ENCODE measurements around the gene DGLUCY.

Gene DGLUCY

DNA sequence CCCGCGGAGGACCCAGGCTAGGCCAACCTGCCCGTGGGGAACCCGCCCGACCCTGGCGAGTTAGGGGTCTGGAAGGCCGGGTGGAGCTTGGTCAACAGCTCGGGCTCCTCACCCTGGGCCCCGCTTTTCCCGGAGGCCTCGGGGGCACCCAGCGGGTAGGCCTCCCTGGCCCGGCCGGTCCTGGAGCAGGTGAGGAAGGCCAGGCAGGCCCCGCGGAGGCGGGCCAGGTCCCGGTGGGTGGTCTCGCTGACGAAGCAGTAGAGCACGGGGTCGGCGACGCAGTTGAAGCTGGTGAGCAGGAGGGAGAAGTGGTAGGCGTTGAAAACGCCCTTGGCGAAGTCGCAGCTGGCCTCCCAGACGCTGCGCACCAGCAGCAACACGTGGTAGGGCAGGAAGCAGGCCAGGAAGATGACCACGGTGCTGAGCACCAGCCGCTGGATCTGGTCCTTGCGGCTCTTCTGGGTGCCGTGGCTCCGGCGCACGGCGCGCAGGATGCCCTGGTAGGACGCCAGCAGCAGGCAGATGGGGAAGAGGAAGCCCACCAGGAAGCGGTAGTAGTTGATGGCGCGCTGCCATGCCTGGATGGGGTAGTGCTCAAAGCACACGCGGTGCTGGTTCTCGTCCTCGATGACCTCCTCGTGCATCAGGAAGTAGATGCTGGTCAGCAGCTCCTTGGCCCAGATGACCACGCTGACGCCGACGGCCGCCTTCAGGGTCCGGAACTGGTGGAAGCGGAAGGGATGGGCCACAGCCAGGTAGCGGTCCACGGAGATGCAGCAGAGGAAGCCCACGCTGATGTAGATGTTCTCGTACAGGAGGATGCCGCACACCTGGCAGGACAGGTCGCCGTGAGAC is 120.3 kb downstream of the DGLUCY start:
- ATAC-seq (ENCODE audit: insufficient read depth, low read depth) (no peak), DNase-seq (no peak)
- H3K4me1 ChIP-seq (ENCODE audit: insufficient read depth, low read length) = peaks cover 32% of the 10 kb centered on the region
- no peaks in the 10 kb centered on the region for H3K36me3 ChIP-seq (ENCODE audit: insufficient read depth, low read length)
- TF ChIP-seq EZH2 (IDR thresholded peaks at IDR 0.05; ENCODE audit: borderline replicate concordance, low read depth, low read length, severe bottlenecking) = no peak
- TF ChIP-seq, protein P1, sequence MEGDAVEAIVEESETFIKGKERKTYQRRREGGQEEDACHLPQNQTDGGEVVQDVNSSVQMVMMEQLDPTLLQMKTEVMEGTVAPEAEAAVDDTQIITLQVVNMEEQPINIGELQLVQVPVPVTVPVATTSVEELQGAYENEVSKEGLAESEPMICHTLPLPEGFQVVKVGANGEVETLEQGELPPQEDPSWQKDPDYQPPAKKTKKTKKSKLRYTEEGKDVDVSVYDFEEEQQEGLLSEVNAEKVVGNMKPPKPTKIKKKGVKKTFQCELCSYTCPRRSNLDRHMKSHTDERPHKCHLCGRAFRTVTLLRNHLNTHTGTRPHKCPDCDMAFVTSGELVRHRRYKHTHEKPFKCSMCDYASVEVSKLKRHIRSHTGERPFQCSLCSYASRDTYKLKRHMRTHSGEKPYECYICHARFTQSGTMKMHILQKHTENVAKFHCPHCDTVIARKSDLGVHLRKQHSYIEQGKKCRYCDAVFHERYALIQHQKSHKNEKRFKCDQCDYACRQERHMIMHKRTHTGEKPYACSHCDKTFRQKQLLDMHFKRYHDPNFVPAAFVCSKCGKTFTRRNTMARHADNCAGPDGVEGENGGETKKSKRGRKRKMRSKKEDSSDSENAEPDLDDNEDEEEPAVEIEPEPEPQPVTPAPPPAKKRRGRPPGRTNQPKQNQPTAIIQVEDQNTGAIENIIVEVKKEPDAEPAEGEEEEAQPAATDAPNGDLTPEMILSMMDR (IDR thresholded peaks at IDR 0.05; ENCODE audit: borderline replicate concordance, extremely low read depth, low read length, poor library complexity, severe bottlenecking) = no peak
- H3K27ac ChIP-seq (ENCODE audit: low read length) = no peak overlapping the region
- H2AFZ ChIP-seq (ENCODE audit: low read depth, low read length) = no peak overlapping the region
- no peaks in the 10 kb centered on the region for H3K79me2 ChIP-seq (ENCODE audit: insufficient read depth, low read length)
- H3K4me2 ChIP-seq (ENCODE audit: insufficient read depth, low read length) = no peak overlapping the region
- H3K9ac ChIP-seq (ENCODE audit: low read depth, low read length) = no peak overlapping the region
- no peaks in the 10 kb centered on the region for H3K9me3 ChIP-seq (ENCODE audit: insufficient read depth, low read length, severe bottlenecking)
- H3K27me3 ChIP-seq (ENCODE audit: insufficient read depth, low read length, poor library complexity) = no peaks in the 10 kb centered on the region
- peaks cover 4% of the 10 kb centered on the region; the same call in 1 of the 2 replicates for H4K20me1 ChIP-seq (ENCODE audit: insufficient read depth, low read length)
- no peak overlapping the region for H3K4me3 ChIP-seq (ENCODE audit: low read depth in 1 of 2, low read length in 2 of 2)

DNA sequence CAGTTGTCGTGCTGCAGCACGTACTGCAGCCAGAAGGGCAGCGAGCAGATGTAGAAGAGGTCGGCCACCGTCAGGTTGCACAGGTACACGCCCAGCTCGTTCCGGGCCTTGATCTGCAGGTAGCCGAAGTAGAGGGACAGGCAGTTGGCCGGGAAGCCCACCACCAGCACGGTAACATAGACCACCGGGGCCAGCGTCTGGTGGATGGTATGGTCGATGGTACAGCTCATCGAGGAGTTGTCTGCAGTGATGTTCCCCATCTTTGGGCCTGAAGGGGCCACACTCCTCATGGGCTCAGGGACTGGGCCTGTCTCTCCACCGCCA is 120.9 kb downstream of the DGLUCY start:
- H3K9me3 ChIP-seq (ENCODE audit: insufficient read depth, low read length, severe bottlenecking) = no peaks in the 10 kb centered on the region
- H3K4me3 ChIP-seq (ENCODE audit: low read depth in 1 of 2, low read length in 2 of 2) = no peak overlapping the region
- DNase-seq (no peak), ATAC-seq (ENCODE audit: insufficient read depth, low read depth) (no peak)
- H3K4me2 ChIP-seq (ENCODE audit: insufficient read depth, low read length) = no peak overlapping the region
- H4K20me1 ChIP-seq (ENCODE audit: insufficient read depth, low read length) = no peaks in the 10 kb centered on the region
- H3K27ac ChIP-seq (ENCODE audit: low read length) = no peak overlapping the region
- no peaks in the 10 kb centered on the region for H3K36me3 ChIP-seq (ENCODE audit: insufficient read depth, low read length)
- no peak overlapping the region for H3K9ac ChIP-seq (ENCODE audit: low read depth, low read length)
- H3K27me3 ChIP-seq (ENCODE audit: insufficient read depth, low read length, poor library complexity) = no peaks in the 10 kb centered on the region
- TF ChIP-seq EZH2 (IDR thresholded peaks at IDR 0.05; ENCODE audit: borderline replicate concordance, low read depth, low read length, severe bottlenecking) = no peak
- TF ChIP-seq, protein P1 (IDR thresholded peaks at IDR 0.05; ENCODE audit: borderline replicate concordance, extremely low read depth, low read length, poor library complexity, severe bottlenecking) = no peak
- H3K79me2 ChIP-seq (ENCODE audit: insufficient read depth, low read length) = no peaks in the 10 kb centered on the region
- no peak overlapping the region for H2AFZ ChIP-seq (ENCODE audit: low read depth, low read length)
- H3K4me1 ChIP-seq (ENCODE audit: insufficient read depth, low read length) = peaks cover 26% of the 10 kb centered on the region

DNA sequence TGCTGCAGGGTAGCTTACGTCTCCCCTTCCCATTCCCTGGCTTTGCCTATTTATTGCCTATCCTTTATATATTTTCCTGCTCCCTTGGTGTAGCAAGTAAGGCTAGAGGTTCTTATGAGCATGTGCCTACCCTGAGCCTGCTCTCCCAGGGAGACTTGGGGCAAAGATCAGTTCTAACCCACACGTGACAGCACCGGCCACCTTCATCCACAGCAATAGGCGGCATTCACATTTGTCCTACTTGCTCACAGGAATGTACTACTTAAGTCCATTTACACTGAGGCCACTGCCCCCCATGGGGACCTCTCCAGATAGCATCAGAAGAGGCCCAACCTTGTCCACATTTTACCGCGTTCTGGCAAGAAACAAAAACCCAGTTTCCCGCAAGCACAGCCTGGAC is 122.0 kb downstream of the DGLUCY start:
- ATAC-seq (ENCODE audit: insufficient read depth, low read depth) (no peak; the same call in 2 of the 3 replicates), DNase-seq (no peak)
- Histone ChIP-seq H3K79me2 (ENCODE audit: insufficient read depth, low read length) (no peaks in the 10 kb centered on the region), H4K20me1 (ENCODE audit: insufficient read depth, low read length) (no peaks in the 10 kb centered on the region), H2AFZ (ENCODE audit: low read depth, low read length) (no peak overlapping the region), H3K4me1 (ENCODE audit: insufficient read depth, low read length) (peaks cover 15% of the 10 kb centered on the region), H3K27me3 (ENCODE audit: insufficient read depth, low read length, poor library complexity) (no peaks in the 10 kb centered on the region), H3K4me2 (ENCODE audit: insufficient read depth, low read length) (no peak overlapping the region), H3K27ac (ENCODE audit: low read length) (no peak overlapping the region), H3K36me3 (ENCODE audit: insufficient read depth, low read length) (no peaks in the 10 kb centered on the region), H3K4me3 (ENCODE audit: low read depth in 1 of 2, low read length in 2 of 2) (no peak overlapping the region), H3K9ac (ENCODE audit: low read depth, low read length) (no peak overlapping the region), H3K9me3 (ENCODE audit: insufficient read depth, low read length, severe bottlenecking) (no peaks in the 10 kb centered on the region)
- no peak for TF ChIP-seq EZH2 (IDR thresholded peaks at IDR 0.05; ENCODE audit: borderline replicate concordance, low read depth, low read length, severe bottlenecking)
- TF ChIP-seq, protein P1 (IDR thresholded peaks at IDR 0.05; ENCODE audit: borderline replicate concordance, extremely low read depth, low read length, poor library complexity, severe bottlenecking) = no peak

Measured in DND-41 (cell line).